ENCODE measurements around the gene ZNF446. TPM values are rescaled to one million over a fixed set of nuclear protein-coding genes. Genes with fewer than 3 reads are reported as not detected.
A peak's percentile ranks its signal among the peaks of the same experiment; 100 is the strongest.

The ZNF446 gene
- total and polyA plus RNA-seq, 9 of the 15 experiments (the other 6 are each of a cell fraction or from before 2014, with no cell fraction given): 0.07 to 4.8 (median 1.2) TPM

- TF ChIP-seq RBM15 (IDR thresholded peaks at IDR 0.05; ENCODE audit: insufficient read depth, low read length) (no peak), MYNN (IDR thresholded peaks at IDR 0.05) (peak; percentile 58), MYNN (CRISPR knock-in tag; IDR thresholded peaks at IDR 0.05) (no peak), CUX1 (CRISPR knock-in tag; IDR thresholded peaks at IDR 0.05) (no peak), POLR2G (IDR thresholded peaks at IDR 0.05; ENCODE audit: low read depth, low read length) (peak; percentile 92), TEAD4 (IDR thresholded peaks at IDR 0.05; ENCODE audit: low read length) (peak; percentile 37; the same call in 1 of the 2 replicates), TEAD4 (CRISPR knock-in tag; IDR thresholded peaks at IDR 0.05; ENCODE audit: borderline replicate concordance) (no peak), STAT5A (IDR thresholded peaks at IDR 0.05; ENCODE audit: borderline replicate concordance, low read length) (no peak), ETS1 (conservative IDR thresholded peaks at IDR 0.05; ENCODE audit: control insufficient read depth, low read depth, low read length) (no peak; the same call in 1 of the 2 replicates), ZNF764 (CRISPR knock-in tag; IDR thresholded peaks at IDR 0.05; ENCODE audit: low read depth) (peak; percentile 29; the same call in 1 of the 2 replicates), CAMTA2 (CRISPR knock-in tag; conservative IDR thresholded peaks at IDR 0.05) (peak; percentile 87; the same call in 1 of the 2 replicates), POLR2AphosphoS2 (IDR thresholded peaks at IDR 0.05; ENCODE audit: low read length) (peak; percentile 96), KAT7 (CRISPR knock-in tag; IDR thresholded peaks at IDR 0.05; ENCODE audit: borderline replicate concordance) (no peak), ZNF444 (CRISPR knock-in tag; IDR thresholded peaks at IDR 0.05) (no peak), GTF2F1 (IDR thresholded peaks at IDR 0.05; ENCODE audit: low read depth, low read length) (no peak)
- TF ChIP-seq, protein P1, sequence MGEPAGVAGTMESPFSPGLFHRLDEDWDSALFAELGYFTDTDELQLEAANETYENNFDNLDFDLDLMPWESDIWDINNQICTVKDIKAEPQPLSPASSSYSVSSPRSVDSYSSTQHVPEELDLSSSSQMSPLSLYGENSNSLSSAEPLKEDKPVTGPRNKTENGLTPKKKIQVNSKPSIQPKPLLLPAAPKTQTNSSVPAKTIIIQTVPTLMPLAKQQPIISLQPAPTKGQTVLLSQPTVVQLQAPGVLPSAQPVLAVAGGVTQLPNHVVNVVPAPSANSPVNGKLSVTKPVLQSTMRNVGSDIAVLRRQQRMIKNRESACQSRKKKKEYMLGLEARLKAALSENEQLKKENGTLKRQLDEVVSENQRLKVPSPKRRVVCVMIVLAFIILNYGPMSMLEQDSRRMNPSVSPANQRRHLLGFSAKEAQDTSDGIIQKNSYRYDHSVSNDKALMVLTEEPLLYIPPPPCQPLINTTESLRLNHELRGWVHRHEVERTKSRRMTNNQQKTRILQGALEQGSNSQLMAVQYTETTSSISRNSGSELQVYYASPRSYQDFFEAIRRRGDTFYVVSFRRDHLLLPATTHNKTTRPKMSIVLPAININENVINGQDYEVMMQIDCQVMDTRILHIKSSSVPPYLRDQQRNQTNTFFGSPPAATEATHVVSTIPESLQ (CRISPR knock-in tag; IDR thresholded peaks at IDR 0.05): no peak
- TF ChIP-seq, protein P2, sequence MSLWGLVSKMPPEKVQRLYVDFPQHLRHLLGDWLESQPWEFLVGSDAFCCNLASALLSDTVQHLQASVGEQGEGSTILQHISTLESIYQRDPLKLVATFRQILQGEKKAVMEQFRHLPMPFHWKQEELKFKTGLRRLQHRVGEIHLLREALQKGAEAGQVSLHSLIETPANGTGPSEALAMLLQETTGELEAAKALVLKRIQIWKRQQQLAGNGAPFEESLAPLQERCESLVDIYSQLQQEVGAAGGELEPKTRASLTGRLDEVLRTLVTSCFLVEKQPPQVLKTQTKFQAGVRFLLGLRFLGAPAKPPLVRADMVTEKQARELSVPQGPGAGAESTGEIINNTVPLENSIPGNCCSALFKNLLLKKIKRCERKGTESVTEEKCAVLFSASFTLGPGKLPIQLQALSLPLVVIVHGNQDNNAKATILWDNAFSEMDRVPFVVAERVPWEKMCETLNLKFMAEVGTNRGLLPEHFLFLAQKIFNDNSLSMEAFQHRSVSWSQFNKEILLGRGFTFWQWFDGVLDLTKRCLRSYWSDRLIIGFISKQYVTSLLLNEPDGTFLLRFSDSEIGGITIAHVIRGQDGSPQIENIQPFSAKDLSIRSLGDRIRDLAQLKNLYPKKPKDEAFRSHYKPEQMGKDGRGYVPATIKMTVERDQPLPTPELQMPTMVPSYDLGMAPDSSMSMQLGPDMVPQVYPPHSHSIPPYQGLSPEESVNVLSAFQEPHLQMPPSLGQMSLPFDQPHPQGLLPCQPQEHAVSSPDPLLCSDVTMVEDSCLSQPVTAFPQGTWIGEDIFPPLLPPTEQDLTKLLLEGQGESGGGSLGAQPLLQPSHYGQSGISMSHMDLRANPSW (CRISPR knock-in tag; IDR thresholded peaks at IDR 0.05): peak; percentile 93
These were observed at the start of gene ZNF446 (continued) for GRCh38 chr19:58475714-58476497.
